ENCODE data around the gene UNC5C. TPM values are rescaled to one million over a fixed set of nuclear protein-coding genes. Genes with fewer than 3 reads are reported as not detected.

UNC5C gene
- total RNA-seq, 4 donors from 2014 or later: 1.6 to 4.4 (median 3.2) TPM

GRCh38 chr4:95432466-95432865, 116.3 kb downstream of the UNC5C start:
- Histone ChIP-seq H3K4me1 (no peaks in the 10 kb centered on the region), H3K27me3 (no peaks in the 10 kb centered on the region), H3K36me3 (no peaks in the 10 kb centered on the region), H3K4me3 (no peak overlapping the region), H3K9me3 (no peaks in the 10 kb centered on the region), H3K27ac (no peak overlapping the region)
- 53 to 55% methylated on average over 1 of the region's 1 CpG for WGBS, 2 donors (ENCODE audit: low coverage in 1 of 2)
- no peak for ATAC-seq
- TF ChIP-seq, protein P1, sequence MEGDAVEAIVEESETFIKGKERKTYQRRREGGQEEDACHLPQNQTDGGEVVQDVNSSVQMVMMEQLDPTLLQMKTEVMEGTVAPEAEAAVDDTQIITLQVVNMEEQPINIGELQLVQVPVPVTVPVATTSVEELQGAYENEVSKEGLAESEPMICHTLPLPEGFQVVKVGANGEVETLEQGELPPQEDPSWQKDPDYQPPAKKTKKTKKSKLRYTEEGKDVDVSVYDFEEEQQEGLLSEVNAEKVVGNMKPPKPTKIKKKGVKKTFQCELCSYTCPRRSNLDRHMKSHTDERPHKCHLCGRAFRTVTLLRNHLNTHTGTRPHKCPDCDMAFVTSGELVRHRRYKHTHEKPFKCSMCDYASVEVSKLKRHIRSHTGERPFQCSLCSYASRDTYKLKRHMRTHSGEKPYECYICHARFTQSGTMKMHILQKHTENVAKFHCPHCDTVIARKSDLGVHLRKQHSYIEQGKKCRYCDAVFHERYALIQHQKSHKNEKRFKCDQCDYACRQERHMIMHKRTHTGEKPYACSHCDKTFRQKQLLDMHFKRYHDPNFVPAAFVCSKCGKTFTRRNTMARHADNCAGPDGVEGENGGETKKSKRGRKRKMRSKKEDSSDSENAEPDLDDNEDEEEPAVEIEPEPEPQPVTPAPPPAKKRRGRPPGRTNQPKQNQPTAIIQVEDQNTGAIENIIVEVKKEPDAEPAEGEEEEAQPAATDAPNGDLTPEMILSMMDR (IDR thresholded peaks at IDR 0.05): no peak
- TF ChIP-seq POLR2AphosphoS5 (IDR thresholded peaks at IDR 0.05) (no peak), POLR2A (IDR thresholded peaks at IDR 0.05) (no peak), EP300 (IDR thresholded peaks at IDR 0.05) (no peak)

DNA sequence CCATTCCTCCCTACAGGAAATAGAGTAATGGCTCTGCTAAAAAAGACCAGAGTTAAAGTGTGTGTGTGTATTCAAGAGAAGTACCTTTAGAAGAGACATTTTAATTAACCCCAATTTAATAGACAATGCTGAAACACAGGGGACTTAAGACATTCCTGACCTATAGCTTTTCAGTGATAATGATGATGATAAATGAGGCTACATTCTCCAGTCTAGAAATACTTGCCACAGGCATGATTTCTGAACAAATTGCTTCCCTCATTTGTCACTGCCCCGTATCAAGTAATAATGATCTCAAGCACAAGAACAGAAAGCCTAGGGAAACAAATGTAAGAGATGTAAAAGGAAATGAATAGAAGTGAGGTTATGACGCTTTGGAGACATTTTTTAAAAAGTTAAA, 117.1 kb downstream of the UNC5C start:
- H3K4me1 ChIP-seq: no peaks in the 10 kb centered on the region
- no peaks in the 10 kb centered on the region for H3K9me3 ChIP-seq
- H3K36me3 ChIP-seq: no peaks in the 10 kb centered on the region
- no peak overlapping the region for H3K27ac ChIP-seq
- TF ChIP-seq POLR2AphosphoS5 (IDR thresholded peaks at IDR 0.05): no peak
- no peak for TF ChIP-seq POLR2A (IDR thresholded peaks at IDR 0.05)
- TF ChIP-seq, protein P1 (IDR thresholded peaks at IDR 0.05): no peak
- no peak for TF ChIP-seq EP300 (IDR thresholded peaks at IDR 0.05)
- WGBS, 2 donors (ENCODE audit: low coverage in 1 of 2): 68 to 73% methylated on average over 2 of the region's 2 CpGs
- ATAC-seq: no peak
- H3K4me3 ChIP-seq: no peak overlapping the region
- no peaks in the 10 kb centered on the region for H3K27me3 ChIP-seq

DNA sequence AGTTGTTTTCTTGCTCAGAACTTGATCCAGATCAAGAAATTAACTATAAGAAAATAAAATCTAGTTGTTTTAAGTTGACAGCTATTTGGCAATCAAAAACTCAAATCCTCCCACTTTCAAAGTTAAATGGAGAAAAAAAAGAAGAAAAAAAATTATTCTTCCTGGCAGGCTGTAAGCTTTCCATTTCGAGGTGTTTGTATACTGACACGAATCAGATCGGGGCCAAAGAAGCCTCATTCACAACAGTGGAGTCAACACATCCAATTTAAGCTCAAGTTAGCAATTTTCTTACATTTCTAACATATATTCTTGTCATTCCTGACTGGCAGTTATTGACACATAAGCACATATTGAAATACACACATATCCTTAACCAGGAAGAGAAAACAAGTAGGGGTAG, 119.4 kb downstream of the UNC5C start:
- no peak for ATAC-seq
- Histone ChIP-seq H3K36me3 (no peaks in the 10 kb centered on the region), H3K27ac (no peak overlapping the region), H3K9me3 (no peaks in the 10 kb centered on the region), H3K27me3 (no peaks in the 10 kb centered on the region), H3K4me1 (no peaks in the 10 kb centered on the region), H3K4me3 (no peak overlapping the region)
- WGBS, 2 donors (ENCODE audit: low coverage in 1 of 2): 51 to 52% methylated on average over 3 of the region's 3 CpGs
- no peak for TF ChIP-seq POLR2AphosphoS5 (IDR thresholded peaks at IDR 0.05)
- TF ChIP-seq, protein P1 (IDR thresholded peaks at IDR 0.05): no peak
- no peak for TF ChIP-seq POLR2A (IDR thresholded peaks at IDR 0.05)
- TF ChIP-seq EP300 (IDR thresholded peaks at IDR 0.05): no peak

DNA sequence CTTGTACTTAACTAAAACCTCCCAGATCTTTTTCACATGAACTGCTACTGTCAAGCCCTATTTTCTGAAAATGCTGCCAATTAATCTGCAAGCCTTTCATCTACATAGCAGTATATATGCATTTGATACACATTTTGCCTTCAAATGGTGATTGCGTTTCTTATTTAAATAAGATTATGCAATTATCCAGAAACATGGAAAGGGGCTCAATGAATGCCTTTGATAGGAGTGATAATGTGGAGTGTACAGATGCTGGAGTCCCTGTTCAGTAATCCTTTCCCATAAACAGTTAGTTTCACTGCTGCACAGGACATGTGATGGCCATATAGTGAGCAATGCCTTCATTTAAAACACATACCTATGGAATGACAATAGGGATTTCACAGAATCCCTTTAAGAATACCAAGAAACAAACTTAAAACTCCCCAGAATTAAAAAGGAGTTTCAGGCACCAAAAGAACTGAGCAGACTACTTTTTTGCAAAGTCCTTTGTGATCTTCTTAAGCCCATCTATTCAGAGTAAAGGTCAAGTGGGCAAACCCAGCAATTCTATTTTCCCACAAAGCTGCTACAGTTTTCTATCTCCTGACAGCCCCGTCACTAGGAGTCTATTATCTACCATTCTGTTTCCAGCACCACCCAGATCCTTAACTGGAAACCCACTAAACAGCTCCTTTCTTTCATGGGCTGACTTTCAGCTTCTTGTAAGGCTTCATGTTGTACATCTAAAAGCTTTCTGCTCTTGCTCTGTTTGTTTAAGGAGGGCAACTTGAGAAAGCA, 120.3 kb downstream of the UNC5C start:
- no peak for ATAC-seq
- H3K36me3 ChIP-seq: no peaks in the 10 kb centered on the region
- no peak overlapping the region for H3K27ac ChIP-seq
- no peaks in the 10 kb centered on the region for H3K9me3 ChIP-seq
- TF ChIP-seq POLR2A (IDR thresholded peaks at IDR 0.05) (no peak), EP300 (IDR thresholded peaks at IDR 0.05) (no peak), POLR2AphosphoS5 (IDR thresholded peaks at IDR 0.05) (no peak)
- TF ChIP-seq, protein P1 (IDR thresholded peaks at IDR 0.05): no peak
- H3K4me3 ChIP-seq: no peak overlapping the region
- no peaks in the 10 kb centered on the region for H3K27me3 ChIP-seq
- no peaks in the 10 kb centered on the region for H3K4me1 ChIP-seq
- WGBS, 2 donors (ENCODE audit: low coverage in 1 of 2): 76 to 86% methylated on average over 2 of the region's 2 CpGs

GRCh38 chr4:95426455-95426854, 122.3 kb downstream of the UNC5C start:
- no peak for ATAC-seq

More at GRCh38 chr4:95426455-95426854, 122.3 kb downstream of the UNC5C start:
- no peak overlapping the region for H3K4me3 ChIP-seq
- no peak overlapping the region for H3K27ac ChIP-seq
- no peaks in the 10 kb centered on the region for H3K9me3 ChIP-seq
- no peaks in the 10 kb centered on the region for H3K27me3 ChIP-seq
- no peaks in the 10 kb centered on the region for H3K4me1 ChIP-seq
- no peaks in the 10 kb centered on the region for H3K36me3 ChIP-seq
- TF ChIP-seq, protein P1 (IDR thresholded peaks at IDR 0.05): no peak
- TF ChIP-seq EP300 (IDR thresholded peaks at IDR 0.05) (no peak), POLR2AphosphoS5 (IDR thresholded peaks at IDR 0.05) (no peak), POLR2A (IDR thresholded peaks at IDR 0.05) (no peak)
- WGBS, 2 donors (ENCODE audit: low coverage in 1 of 2): 62 to 63% methylated on average over 4 of the region's 4 CpGs
